HG03064 (cell line): ENCODE results near the gene WDR45.

Experiments
- ATAC-seq: cut with Tn5 transposase; IDR thresholded peaks from one replicate; pipeline ENCODE4 v1.9.1; 2021; ENCODE audit warnings: low read depth; ENCODE audit not compliant: unreplicated experiment

The WDR45 gene

GRCh38 chrX:49075347-49075746, 4.3 kb downstream of the WDR45 start:
- ATAC-seq = no peak

DNA sequence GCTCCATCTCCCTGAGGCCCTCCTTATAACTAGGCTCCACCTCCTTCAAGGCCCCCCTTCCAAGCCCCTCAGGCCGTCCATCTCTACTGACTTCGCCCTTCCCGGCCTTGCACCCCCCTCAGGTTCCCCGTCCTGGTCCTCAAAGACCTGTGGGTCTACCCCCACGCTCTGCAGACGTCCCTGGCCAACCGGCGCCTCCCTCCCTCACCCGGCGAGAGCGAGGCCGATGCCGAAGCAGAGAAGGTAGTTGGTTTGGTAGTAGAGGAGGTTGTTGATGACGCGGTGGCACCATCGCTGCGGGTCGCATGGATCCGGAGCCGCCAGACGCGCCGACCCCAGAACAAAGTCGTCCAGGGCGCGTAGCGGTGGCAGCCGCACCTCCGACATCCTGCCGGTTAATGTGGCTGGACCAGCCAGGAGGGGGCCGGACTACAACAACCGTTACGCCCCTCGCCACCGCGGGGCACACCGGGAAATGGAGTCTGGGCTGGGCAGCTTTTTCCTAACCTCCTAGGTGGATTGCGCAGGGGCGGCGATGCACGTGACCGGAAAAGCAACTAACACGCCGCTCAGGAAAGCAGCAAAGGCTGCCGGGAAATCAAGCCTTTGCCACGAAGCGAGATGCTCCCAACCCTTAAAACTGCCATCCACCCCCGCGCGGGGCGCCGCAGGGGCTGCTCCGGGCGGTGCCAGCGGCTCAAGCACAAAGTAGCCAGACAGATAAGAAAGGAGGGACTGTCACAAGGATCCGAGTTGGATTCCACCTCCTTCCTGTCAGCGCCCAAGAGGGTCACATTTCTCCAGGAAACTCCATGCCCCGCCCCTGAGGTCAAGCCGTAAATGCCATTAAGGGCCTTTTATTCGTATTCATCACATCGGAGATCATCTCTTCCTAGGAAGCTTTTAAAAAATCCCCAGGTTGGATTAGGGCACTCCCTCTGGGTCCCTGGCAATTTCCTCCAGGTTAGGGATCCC, 5.8 kb downstream of the WDR45 start, which contains the start of gene PRAF2:
TSS of gene PRAF2 (minus strand) at position 402 of the 975 bp plus-strand sequence. CDS start at position 387, 15 bp downstream.
- ATAC-seq = peak; percentile 69

DNA sequence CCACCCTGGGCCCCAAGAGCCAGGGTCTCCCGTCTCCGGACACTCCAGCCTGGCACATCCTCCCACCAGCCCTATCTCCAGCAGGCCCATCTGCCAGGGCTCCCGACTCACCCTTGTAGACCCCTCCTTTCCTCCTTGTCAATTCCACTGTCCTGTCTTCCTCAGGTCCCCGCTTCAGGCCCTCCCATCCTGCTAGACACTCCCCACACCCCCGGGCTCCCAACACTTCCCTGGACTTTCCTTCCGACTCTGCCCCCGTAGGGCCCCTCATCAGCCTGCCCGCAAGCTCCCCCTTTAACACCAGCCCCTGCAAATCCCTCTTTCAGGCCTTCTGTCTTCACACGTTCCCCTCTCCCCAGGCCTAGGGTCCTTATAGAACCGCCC, 7.0 kb downstream of the WDR45 start:
- ATAC-seq = no peak

- ATAC-seq = no peak
These were observed 7.6 kb downstream of the WDR45 start for GRCh38 chrX:49071877-49072711.

DNA sequence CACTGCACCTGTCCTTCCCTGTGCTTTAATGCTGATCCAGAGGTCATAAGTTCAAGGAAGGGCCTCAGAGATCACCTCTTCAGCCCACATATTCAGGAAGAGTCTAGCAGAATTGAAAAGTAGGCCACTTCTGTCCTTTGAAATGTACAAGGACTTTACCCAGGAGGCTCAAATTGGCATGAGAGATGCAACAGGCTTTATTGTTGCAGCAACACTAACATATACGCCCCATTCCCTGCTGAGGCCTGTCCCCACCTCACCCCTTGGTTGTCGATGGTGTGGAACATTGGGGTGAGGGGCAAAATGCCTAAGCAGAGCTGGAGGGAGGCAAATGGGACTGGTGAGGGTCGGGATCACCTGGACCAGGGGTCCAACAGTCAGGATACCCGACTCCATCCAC, 8.7 kb downstream of the WDR45 start:
- ATAC-seq = no peak

DNA sequence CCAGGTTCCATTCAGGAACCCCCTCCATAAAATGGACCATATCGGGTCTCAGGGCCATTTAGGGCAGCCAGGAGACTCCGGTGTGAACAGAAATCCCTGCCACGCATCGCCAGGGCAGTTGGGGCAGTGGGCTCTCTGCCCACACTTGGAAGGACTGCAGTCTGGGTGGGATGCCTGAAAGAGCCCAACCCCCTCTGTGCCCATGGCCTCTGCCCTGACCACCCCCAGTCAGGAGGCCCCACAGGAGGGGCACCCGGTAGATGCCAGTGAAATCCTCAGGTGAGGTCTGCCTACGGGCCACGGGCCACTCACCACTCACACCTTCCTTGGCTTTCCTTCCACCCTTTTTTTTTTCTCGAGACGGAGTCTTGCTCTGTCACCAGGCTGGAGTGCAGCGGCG, 10.6 kb downstream of the WDR45 start:
- ATAC-seq = no peak

- ATAC-seq = no peak
These were observed 12.2 kb downstream of the WDR45 start for GRCh38 chrX:49067285-49068120.

GRCh38 chrX:49066690-49067089, 13.0 kb downstream of the WDR45 start:
- ATAC-seq = no peak

GRCh38 chrX:49066278-49066677, 13.4 kb downstream of the WDR45 start:
- ATAC-seq = no peak

DNA sequence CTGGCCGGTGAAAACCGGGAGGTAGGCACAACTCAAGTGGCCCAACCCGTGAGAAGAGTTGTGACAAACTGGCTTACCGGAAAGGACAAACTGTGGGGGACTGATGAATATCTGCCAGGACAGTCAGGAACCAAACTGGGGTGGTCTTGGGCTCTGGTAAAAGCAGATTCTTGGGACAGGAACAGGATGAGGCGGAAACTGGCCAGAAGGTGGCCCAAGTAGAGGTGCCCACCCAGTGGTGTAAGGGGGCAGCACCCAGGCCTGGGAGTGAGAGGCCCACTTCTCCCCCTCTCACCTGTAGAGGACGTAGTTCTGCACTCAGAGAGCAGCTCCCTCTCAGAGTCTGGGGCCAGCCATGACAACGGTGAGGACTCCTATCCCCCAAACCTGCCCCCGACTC, 15.0 kb downstream of the WDR45 start:
- ATAC-seq = no peak

- no peak for ATAC-seq
These were observed 15.4 kb downstream of the WDR45 start for GRCh38 chrX:49064303-49064702.

GRCh38 chrX:49063715-49064114, 16.0 kb downstream of the WDR45 start:
- ATAC-seq = no peak

- no peak for ATAC-seq
These were observed 17.8 kb downstream of the WDR45 start for GRCh38 chrX:49061916-49062315.

- no peak for ATAC-seq
These were observed 18.2 kb downstream of the WDR45 start for GRCh38 chrX:49061490-49061889.

DNA sequence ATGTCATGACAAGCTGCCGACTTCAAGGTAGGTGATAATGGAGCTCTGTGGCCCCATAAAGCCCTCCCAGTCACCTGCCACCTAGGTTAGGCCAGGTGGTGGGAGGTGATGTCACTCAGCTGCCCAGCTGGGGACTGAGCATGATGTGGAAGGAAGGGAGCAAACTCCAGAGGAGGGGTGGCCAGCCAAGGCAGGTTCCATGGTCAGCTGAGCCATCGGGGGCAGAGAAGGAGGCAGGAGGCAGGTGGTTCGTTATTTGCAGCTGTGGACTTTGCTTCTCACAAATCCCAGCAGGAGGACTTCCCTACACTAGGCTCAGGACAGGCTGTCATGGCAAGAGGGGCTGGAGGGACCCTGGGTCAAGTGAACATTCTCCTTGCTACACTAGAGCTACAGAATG, 18.8 kb downstream of the WDR45 start:
- no peak for ATAC-seq

GRCh38 chrX:49059681-49060085, 20.0 kb downstream of the WDR45 start:
- ATAC-seq = no peak

DNA sequence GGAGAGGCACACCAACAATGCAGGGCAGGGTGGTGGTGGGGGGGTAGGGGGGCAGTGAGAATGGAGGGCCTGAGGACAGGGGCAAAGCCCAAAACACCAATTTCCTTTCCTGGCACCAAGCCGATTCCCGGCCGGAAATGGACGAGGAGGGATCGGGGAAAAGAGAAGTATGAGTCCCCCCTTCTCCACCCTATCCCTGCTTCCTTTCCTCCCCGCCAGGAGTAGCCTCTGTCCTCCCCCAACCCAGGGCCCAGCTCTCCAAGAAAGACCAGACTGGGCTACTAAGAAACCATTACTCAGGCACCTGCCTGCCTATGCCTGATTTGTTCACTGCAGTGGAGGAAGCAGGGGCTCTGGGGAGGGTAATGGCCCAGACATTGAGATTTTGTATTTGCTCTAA, 20.5 kb downstream of the WDR45 start:
- ATAC-seq = no peak

- ATAC-seq = no peak
These were observed 20.9 kb downstream of the WDR45 start, which contains the start of gene CCDC120 for GRCh38 chrX:49058794-49059193. TSS of gene CCDC120 (plus strand) at chrX:49058999. CDS start at chrX:49062042, 3,043 bp downstream.

- no peak for ATAC-seq
These were observed 25.5 kb downstream of the WDR45 start for GRCh38 chrX:49054073-49054762.
